IMR-90 (cell line): Measurements from ENCODE around the gene PARP14.

ENCODE experiments used
- CTCF ChIP-seq: conservative IDR thresholded peaks from 2 replicates; pipeline ENCODE4 v1.5.1; 2012; ENCODE audit warnings: mild to moderate bottlenecking, low read depth, low read length, improper control_type of control experiment
- POLR2A ChIP-seq: IDR thresholded peaks from 2 replicates; pipeline ENCODE4 v1.6.1; 2012; ENCODE audit warnings: mild to moderate bottlenecking, low read depth, low read length
- RCOR1 ChIP-seq: IDR thresholded peaks from 2 replicates; pipeline ENCODE4 v1.6.1; 2012; ENCODE audit warnings: mild to moderate bottlenecking, low read length, improper control_type of control experiment; ENCODE audit not compliant: insufficient replicate concordance

GRCh38 chr3:122776675-122777468, 96.2 kb downstream of the PARP14 start:
- TF ChIP-seq CTCF = no peak
- no peak for TF ChIP-seq POLR2A
- TF ChIP-seq RCOR1 = no peak
